ENCODE results near the gene RNF121. TPM values are rescaled to one million over a fixed set of nuclear protein-coding genes. Genes with fewer than 3 reads are reported as not detected.
A peak's percentile ranks its signal among the peaks of the same experiment; 100 is the strongest.
"Not testable (repeated sequence)": the region's sequence is repeated elsewhere in the genome, so short reads cannot be mapped to it uniquely, and the experiment has no call there.

Gene RNF121
- total RNA-seq, 1 donor from 2014 or later, result 59.6 TPM

GRCh38 chr11:71911986-71912340 lies 16.9 kb upstream of the RNF121 start:
- peaks cover 13% of the 10 kb centered on the region for H3K36me3 Mint-ChIP-seq (ENCODE audit: insufficient read depth)
- not testable (repeated sequence) for DNase-seq (ENCODE audit: low spot score, unreplicated experiment); H3K4me3 Mint-ChIP-seq (ENCODE audit: low read depth); H3K9me3 Mint-ChIP-seq (ENCODE audit: low read depth); H3K27ac Mint-ChIP-seq; H3K27me3 Mint-ChIP-seq
- H3K4me1 Mint-ChIP-seq (ENCODE audit: low read depth), result peaks cover 10% of the 10 kb centered on the region

DNA sequence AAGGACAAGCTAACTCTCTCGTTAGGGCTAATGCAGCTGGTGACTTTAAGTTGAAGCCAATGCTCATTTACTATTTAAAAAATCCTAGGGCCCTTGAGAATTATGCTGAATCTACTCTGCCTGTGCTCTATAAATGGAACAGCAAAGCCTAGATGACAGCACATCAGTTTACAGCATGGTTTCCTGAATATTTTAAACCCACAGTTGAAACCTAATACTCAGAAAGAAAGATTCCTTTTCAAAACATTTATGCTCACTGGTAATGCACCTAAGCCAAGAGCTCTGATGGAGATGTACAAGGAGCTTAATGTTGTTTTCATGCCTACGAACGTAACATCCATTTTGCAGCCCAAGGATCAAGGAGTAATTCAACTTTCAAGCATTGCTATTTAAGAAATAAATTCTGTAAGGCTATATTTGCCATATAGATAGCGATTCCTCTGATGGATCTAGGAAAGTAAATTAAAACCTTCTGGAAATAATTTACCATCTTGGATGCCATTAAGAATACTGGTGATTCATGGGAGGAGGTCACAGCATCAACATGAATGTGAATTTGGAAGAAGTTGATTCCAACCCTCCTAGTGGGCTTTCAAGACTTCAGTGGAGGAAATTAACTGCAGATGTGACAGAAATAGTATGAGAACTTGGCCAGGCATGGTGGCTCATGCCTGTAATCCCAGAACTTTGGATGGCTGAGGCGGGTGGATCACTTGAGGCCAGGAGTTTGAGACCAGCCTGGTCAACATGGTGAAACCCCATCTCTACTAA lies 14.9 kb upstream of the RNF121 start:
- Mint-ChIP-seq H3K27me3 (no peaks in the 10 kb centered on the region), H3K9me3 (ENCODE audit: low read depth) (no peaks in the 10 kb centered on the region), H3K4me1 (ENCODE audit: low read depth) (peaks cover 8% of the 10 kb centered on the region), H3K27ac (no peak overlapping the region), H3K36me3 (ENCODE audit: insufficient read depth) (peaks cover 16% of the 10 kb centered on the region), H3K4me3 (ENCODE audit: low read depth) (no peak overlapping the region)
- TF ChIP-seq CTCF (IDR thresholded peaks at IDR 0.05; ENCODE audit: unreplicated experiment), result no peak
- no peak for DNase-seq (ENCODE audit: low spot score, unreplicated experiment)

- no peak overlapping the region for H3K4me3 Mint-ChIP-seq (ENCODE audit: low read depth)
- peaks cover 16% of the 10 kb centered on the region for H3K36me3 Mint-ChIP-seq (ENCODE audit: insufficient read depth)
- no peaks in the 10 kb centered on the region for H3K9me3 Mint-ChIP-seq (ENCODE audit: low read depth)
- no peaks in the 10 kb centered on the region for H3K27me3 Mint-ChIP-seq
- H3K27ac Mint-ChIP-seq, result no peak overlapping the region
- DNase-seq (ENCODE audit: low spot score, unreplicated experiment), result no peak
- no peak for TF ChIP-seq CTCF (IDR thresholded peaks at IDR 0.05; ENCODE audit: unreplicated experiment)
- peaks cover 7% of the 10 kb centered on the region for H3K4me1 Mint-ChIP-seq (ENCODE audit: low read depth)
Observed at GRCh38 chr11:71914617-71915189, 14.1 kb upstream of the RNF121 start.

GRCh38 chr11:71917646-71918140 lies 11.2 kb upstream of the RNF121 start:
- Mint-ChIP-seq H3K4me1 (ENCODE audit: low read depth) (no peaks in the 10 kb centered on the region), H3K27ac (no peak overlapping the region), H3K36me3 (ENCODE audit: insufficient read depth) (peaks cover 13% of the 10 kb centered on the region), H3K27me3 (no peaks in the 10 kb centered on the region), H3K4me3 (ENCODE audit: low read depth) (no peak overlapping the region), H3K9me3 (ENCODE audit: low read depth) (no peaks in the 10 kb centered on the region)
- no peak for TF ChIP-seq CTCF (IDR thresholded peaks at IDR 0.05; ENCODE audit: unreplicated experiment)
- DNase-seq (ENCODE audit: low spot score, unreplicated experiment), result no peak

DNA sequence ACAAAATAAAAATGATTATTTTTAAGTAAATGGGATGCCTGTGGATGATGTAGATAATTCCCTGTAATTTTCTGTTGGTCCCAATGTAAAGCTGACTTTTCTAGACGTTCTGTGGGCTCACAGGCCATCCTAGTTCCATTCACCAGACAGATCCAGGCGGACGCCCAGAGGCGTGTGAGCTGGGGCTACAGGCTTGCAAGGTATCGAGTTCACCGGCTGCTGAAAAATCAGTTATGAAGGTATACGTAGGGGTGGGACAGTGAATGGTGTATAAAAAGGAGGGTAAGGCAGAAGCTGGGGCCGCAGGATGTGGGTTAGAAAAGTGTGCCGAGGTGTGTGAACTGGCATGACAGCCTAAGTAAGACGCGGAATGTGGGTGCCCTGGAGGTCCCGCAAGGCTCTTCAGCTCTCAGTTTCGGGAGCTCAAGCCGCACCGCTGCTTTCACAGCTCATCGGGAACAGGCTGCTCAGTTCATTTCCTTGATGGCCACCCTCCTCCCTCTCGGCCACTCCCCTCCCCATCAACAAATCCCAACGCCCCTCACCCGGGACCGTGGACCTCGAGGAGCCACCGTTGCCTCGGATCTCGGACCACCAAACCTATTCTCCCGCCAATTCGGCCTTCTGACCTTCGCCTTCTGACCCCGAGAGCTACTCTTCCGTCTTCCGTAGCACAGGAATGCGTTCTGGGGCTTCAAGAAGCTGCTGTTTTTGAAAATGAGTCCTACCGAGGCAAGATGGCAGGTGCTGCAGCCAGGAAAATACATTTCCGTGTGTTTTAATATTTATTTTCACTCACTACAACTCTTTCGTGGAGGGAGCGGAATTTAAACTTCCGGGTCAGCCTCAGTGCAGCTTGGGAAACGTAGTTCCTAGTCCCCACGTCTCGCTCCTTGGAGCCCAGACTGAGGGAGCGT lies 768 bp upstream of the RNF121 start, which contains the start of gene XNDC1N:
Gene XNDC1N, minus strand, starts transcription at position 775 of the 917 bp plus-strand sequence. CDS start 5,241 bp downstream, outside the sequence.
- Mint-ChIP-seq H3K36me3 (ENCODE audit: insufficient read depth) (peaks cover 2% of the 10 kb centered on the region), H3K9me3 (ENCODE audit: low read depth) (no peaks in the 10 kb centered on the region), H3K27ac (peak within 1 kb of the TSS; percentile 99), H3K4me1 (ENCODE audit: low read depth) (peaks cover 22% of the 10 kb centered on the region), H3K27me3 (no peaks in the 10 kb centered on the region), H3K4me3 (ENCODE audit: low read depth) (peak within 1 kb of the TSS; percentile 97)
- DNase-seq (ENCODE audit: low spot score, unreplicated experiment), result peak; percentile 16
- TF ChIP-seq CTCF (IDR thresholded peaks at IDR 0.05; ENCODE audit: unreplicated experiment), result no peak
